Upper lobe of left lung (tissue), 6 donors: ENCODE data around the gene TRAF2. TPM values are rescaled to one million over a fixed set of nuclear protein-coding genes. Genes with fewer than 3 reads are reported as not detected.
"Not testable (repeated sequence)": the region's sequence is repeated elsewhere in the genome, so short reads cannot be mapped to it uniquely, and the experiment has no call there.

Experiments used
- ATAC-seq, 2 donors: fragments of 200-7000 bp; cut with Tn5 transposase; one replicate each; pipeline ENCODE4 v1.9.1; 2022; ENCODE audit warnings: mild to moderate bottlenecking in 2 of 2, moderate library complexity in 2 of 2; ENCODE audit not compliant: low FRiP score in 2 of 2
- DNase-seq, 2 donors: peaks; one replicate each; pipeline ENCODE4 v3.0.0-alpha.2; 2019 to 2020
- H3K27ac ChIP-seq, 4 donors: fragments of 200-600 bp; sonication (generic); one replicate each; pipeline ENCODE4 v1.5.1; 2016 to 2019
- H3K27me3 ChIP-seq, 4 donors: fragments of 200-600 bp; sonication (generic); one replicate each; pipeline ENCODE4 v1.5.1; 2017 to 2019
- H3K36me3 ChIP-seq, 4 donors: fragments of 200-600 bp; sonication (generic); one replicate each; pipeline ENCODE4 v1.5.1; 2016 to 2019
- H3K4me1 ChIP-seq, 4 donors: fragments of 200-600 bp; sonication (generic); one replicate each; pipeline ENCODE4 v1.5.1; 2018 to 2019
- H3K4me3 ChIP-seq, 4 donors: fragments of 200-600 bp; sonication (generic); one replicate each; pipeline ENCODE4 v1.5.1; 2017 to 2019; ENCODE audit warnings: mild to moderate bottlenecking in 2 of 4, moderate library complexity in 1 of 4
- H3K9me3 ChIP-seq, 4 donors: fragments of 200-600 bp; sonication (generic); one replicate each; pipeline ENCODE4 v1.5.1; 2018 to 2019
- EP300 ChIP-seq, 4 donors: sonication (generic); formaldehyde crosslinking; IDR thresholded peaks; one replicate each; pipeline ENCODE4 v1.5.1; 2017; ENCODE audit warnings: antibody characterized with exemption in 4 of 4, control low read depth in 2 of 4
- POLR2A ChIP-seq, 4 donors: fragments of 450-650 bp; IDR thresholded peaks; one replicate each; pipeline ENCODE4 v1.5.1; 2016 to 2017; ENCODE audit warnings: antibody characterized with exemption in 4 of 4, mild to moderate bottlenecking in 2 of 4
- POLR2AphosphoS5 ChIP-seq, 2 donors: sonication (generic); formaldehyde crosslinking; IDR thresholded peaks; one replicate each; pipeline ENCODE4 v1.5.1; 2017; ENCODE audit warnings: antibody characterized with exemption in 2 of 2
- WGBS, 2 donors: methylation state at CpG; one replicate each; pipeline ENCODE4 v1.1.5; 2017 to 2018; 5-methylcytosine and 5-hydroxymethylcytosine counted together
- total RNA-seq, 6 donors: library from RNA; depleted of rRNA in 4 of 6; stranded (reverse); fragments of >200 nt in 4 of 6; gene quantifications; one replicate each; pipeline versions ENCODE4 v1.1.0 to v1.2.1, GENCODE V29; 2016 to 2021
- TF ChIP-seq, protein P1 (sequence below), 6 experiments: fragments of 450-650 bp in 4 of 6; fragments of 200-600 bp in 2 of 6; sonication (generic) in 2 of 6; IDR thresholded peaks; one replicate each; pipeline ENCODE4 v1.5.1; 2016 to 2019; ENCODE audit warnings: antibody characterized with exemption in 6 of 6
- donor health status: DM: no; HTN: no; CAD: no; lungs with moderate emphysema.
- donor health status: DM: no; HTN: yes; CAD: no; lungs with severe emphysema.

The TRAF2 gene
- total RNA-seq, 6 donors from 2014 or later = 10.6 to 20.8 (median 13.4) TPM

DNA sequence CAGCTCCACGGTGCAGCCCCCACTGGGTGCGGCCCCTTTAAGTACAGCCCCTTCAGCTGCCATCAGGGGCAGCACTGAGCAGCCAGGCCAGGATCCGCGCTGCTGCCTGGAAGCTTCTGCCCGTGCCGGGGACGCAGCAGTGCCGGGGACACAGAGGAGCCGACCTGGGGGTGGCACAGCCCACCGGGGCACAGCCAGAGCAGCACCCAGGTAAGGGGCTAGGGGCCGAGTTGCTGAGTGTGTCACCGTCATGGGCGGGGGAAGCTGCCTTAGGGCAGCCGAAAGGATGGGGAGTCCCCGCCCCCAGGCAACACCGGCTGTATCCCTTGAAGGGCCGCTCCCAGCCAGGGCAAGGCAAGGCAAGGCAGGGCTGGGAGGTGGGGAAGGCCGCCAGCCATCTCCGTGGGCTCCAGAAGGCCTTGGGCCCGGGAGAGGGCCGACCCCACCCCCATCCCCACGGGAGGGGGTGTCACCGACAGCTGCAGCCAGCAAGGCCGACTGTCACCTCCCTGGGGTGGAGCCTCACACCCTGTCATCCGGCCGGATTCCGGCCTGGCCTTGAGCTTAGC, 43.9 kb upstream of the TRAF2 start, which contains the start of gene AJM1:
AJM1 (plus strand) TSS at position 99 of the 569 bp plus-strand sequence. CDS start 1,937 bp downstream, outside the sequence.
- Histone ChIP-seq H3K4me3 (peak within 1 kb of the TSS; percentile 39 to 55 (median 43)), H3K27me3 (peaks cover 0 to 39% (median 33%) of the 10 kb centered on the region in 4 donors), H3K36me3 (peaks cover 0 to 39% (median 27%) of the 10 kb centered on the region in 4 donors), H3K27ac (peak within 1 kb of the TSS in 2 of 4 donors; percentile 4 to 20), H3K4me1 (peaks cover 43 to 62% (median 51%) of the 10 kb centered on the region in 4 donors)
- DNase-seq (peak; percentile 71 to 91), ATAC-seq (peak; percentile 86 to 88)
- WGBS, 2 donors = 0 to 1% methylated on average over 8 to 20 of the region's 27 CpGs
- H3K9me3 ChIP-seq = not testable (repeated sequence)
- TF ChIP-seq, protein P1, sequence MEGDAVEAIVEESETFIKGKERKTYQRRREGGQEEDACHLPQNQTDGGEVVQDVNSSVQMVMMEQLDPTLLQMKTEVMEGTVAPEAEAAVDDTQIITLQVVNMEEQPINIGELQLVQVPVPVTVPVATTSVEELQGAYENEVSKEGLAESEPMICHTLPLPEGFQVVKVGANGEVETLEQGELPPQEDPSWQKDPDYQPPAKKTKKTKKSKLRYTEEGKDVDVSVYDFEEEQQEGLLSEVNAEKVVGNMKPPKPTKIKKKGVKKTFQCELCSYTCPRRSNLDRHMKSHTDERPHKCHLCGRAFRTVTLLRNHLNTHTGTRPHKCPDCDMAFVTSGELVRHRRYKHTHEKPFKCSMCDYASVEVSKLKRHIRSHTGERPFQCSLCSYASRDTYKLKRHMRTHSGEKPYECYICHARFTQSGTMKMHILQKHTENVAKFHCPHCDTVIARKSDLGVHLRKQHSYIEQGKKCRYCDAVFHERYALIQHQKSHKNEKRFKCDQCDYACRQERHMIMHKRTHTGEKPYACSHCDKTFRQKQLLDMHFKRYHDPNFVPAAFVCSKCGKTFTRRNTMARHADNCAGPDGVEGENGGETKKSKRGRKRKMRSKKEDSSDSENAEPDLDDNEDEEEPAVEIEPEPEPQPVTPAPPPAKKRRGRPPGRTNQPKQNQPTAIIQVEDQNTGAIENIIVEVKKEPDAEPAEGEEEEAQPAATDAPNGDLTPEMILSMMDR (IDR thresholded peaks at IDR 0.05) = peak; percentile 84 to 91 (median 87)
- TF ChIP-seq POLR2AphosphoS5 (IDR thresholded peaks at IDR 0.05) = peak in 1 of 2 donors; percentile 25

DNA sequence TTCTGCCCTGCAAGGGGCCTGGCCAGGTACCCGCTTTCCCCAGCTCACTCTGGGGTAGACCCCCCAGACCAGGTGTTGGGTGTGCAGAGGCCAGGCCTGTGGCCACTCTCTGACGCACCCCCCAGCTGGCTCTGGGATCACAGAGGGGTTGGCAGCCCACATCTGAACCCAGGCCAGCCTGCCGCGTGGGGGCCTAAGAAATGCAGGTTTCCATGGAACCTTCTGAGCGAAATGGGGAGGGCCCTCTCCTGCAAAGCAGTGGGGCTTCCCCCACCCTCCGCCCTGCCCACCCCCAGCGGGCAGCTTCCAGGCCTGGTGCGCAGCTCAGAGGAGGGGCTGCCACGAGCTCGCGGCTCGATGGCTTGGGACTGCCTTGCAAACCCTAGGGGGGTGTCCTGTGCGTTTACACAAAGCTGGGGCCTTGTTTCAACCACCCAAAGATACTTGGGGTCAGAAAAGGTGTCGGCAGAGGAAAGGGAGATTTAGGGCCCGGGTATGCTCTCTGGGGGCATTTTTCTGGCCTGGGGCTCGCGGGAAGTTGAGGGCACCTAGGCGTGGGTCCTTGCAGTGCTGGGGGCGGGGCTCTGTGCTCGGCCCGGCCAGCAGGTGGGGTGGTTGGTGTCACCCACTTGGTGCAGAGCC, 43.0 kb upstream of the TRAF2 start:
- peaks cover 51 to 70% (median 58%) of the 10 kb centered on the region in 4 donors for H3K4me1 ChIP-seq

DNA sequence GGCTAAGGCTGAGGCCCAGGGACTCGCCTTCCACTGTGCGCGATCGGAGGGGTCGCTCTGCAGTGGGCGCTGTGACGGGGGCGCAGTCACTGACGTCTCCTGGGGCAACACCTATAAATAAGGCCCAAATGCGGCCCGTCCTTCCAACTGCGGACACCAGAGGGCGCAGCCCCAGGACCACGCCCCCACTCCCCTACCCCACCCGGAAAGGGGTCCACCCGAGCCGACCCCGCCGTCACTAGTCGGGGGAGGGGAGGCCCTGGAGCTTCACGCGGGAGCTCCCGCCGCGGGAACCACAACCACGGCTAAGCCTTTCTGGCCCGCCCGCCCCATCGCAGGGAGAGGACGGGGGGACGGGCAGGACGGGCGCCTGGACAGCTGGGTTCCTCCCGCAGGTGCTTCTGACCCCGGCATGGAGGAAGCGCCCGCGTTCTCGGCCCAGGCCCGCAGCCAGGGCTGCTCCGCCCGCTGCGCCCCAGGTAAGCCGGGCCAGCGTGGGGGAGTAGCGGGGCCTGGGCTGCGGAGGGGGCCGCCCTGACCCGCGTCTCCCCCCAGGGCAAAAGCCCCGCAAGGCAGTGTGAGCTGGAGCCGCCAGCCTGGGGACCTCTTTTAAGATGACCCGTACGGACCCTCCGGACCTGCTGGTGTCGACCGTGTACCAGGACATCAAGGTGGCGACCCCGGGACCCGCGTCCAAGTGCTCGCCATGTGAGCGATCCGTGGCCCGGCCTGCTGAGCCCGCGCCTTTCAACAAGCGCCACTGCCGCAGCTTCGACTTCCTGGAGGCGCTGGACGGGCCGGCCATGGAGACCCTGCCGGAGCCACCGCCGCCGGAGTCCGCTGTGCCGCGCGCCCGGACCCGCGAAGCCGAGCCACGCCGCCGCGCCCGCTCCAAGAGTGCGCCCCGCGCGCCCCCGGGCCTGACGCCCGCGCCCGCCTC, 42.2 kb upstream of the TRAF2 start:
- Histone ChIP-seq H3K4me3 (peak overlapping the region in 1 of 4 donors; percentile 14), H3K4me1 (peaks cover 52 to 74% (median 61%) of the 10 kb centered on the region in 4 donors), H3K36me3 (peaks cover 0 to 24% (median 17%) of the 10 kb centered on the region in 4 donors), H3K27ac (peak overlapping the region in 1 of 4 donors; percentile 20), H3K27me3 (peaks cover 0 to 39% (median 38%) of the 10 kb centered on the region in 4 donors)
- not testable (repeated sequence) for ATAC-seq, H3K9me3 ChIP-seq
- DNase-seq = peak; percentile 48 to 89
- TF ChIP-seq, protein P1 (IDR thresholded peaks at IDR 0.05) = peak; percentile 68 to 81 (median 74)
- 0 to 10% methylated on average over 9 to 64 of the region's 99 CpGs for WGBS, 2 donors

More for the DNA sequence above, 43.0 kb upstream of the TRAF2 start:
- WGBS, 2 donors = 7% methylated on average over 5 of the region's 21 CpGs; no CpG with 5 or more reads in 1 of the 2 donors
- not testable (repeated sequence) for ATAC-seq, H3K9me3 ChIP-seq
- peak in 1 of 2 donors; percentile 73 for DNase-seq
- Histone ChIP-seq H3K27ac (peak overlapping the region in 1 of 4 donors; percentile 20), H3K4me3 (peak overlapping the region in 3 of 4 donors; percentile 39 to 55 (median 46)), H3K36me3 (peaks cover 0 to 32% (median 23%) of the 10 kb centered on the region in 4 donors), H3K27me3 (peaks cover 0 to 39% (median 38%) of the 10 kb centered on the region in 4 donors)

DNA sequence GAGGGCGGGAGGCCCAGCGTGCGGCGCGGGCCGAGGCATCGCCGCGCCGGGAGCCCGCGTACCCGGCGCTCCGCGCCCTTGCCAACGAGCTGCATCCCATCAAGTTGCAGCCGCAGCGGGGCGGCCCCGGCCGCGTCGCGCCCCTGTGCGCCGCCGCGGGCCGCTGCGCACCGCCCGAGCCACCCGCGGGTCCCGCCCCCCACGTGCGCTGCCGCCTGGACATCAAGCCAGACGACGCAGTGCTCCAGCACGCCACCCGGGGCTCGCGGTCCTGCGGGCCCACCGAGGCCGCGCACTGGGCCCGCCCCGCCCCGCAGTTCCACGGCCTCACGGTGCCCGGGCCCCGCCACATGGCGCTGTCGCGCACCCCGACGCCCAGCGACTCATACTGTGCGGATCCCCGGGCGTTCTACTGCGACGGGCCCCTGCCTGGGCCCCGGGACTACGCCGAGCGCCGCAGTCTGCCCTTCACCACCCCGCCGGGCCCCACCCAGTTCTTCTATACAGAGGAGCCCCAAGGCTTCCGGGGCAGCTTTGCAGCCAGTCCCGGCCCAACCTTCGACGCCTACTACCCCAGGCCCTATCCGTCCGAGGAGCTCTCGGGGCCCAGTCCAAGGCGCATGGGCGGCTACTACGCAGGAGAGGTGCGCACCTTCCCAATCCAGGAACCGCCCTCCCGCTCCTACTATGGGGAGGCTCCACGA, 41.4 kb upstream of the TRAF2 start:
- Histone ChIP-seq H3K4me1 (peaks cover 55 to 78% (median 64%) of the 10 kb centered on the region in 4 donors), H3K9me3 (no peaks in the 10 kb centered on the region), H3K27ac (no peak overlapping the region), H3K36me3 (peaks cover 0 to 15% (median 8%) of the 10 kb centered on the region in 4 donors), H3K27me3 (peaks cover 0 to 39% (median 38%) of the 10 kb centered on the region in 4 donors), H3K4me3 (no peak overlapping the region)
- no peak for ATAC-seq
- 22% methylated on average over 49 of the region's 88 CpGs; no CpG with 5 or more reads in 1 of the 2 donors for WGBS, 2 donors
- DNase-seq = peak in 1 of 2 donors; percentile 84
- TF ChIP-seq POLR2A (IDR thresholded peaks at IDR 0.05) (no peak), EP300 (IDR thresholded peaks at IDR 0.05) (no peak), POLR2AphosphoS5 (IDR thresholded peaks at IDR 0.05) (no peak)
- TF ChIP-seq, protein P1 (IDR thresholded peaks at IDR 0.05) = no peak
